Measurements from ENCODE around the gene ABHD16A.
A peak's percentile ranks its signal among the peaks of the same experiment; 100 is the strongest.

The ABHD16A gene

GRCh38 chr6:31718265-31718664 is 15.1 kb upstream of the ABHD16A start:
- TF ChIP-seq ZFX (IDR thresholded peaks at IDR 0.05) (no peak), CTCF (conservative IDR thresholded peaks at IDR 0.05) (no peak)
- peak overlapping the region; percentile 80 for H3K27ac ChIP-seq

GRCh38 chr6:31717499-31718222 is 14.5 kb upstream of the ABHD16A start:
- peak overlapping the region; percentile 80 for H3K27ac ChIP-seq
- TF ChIP-seq CTCF (conservative IDR thresholded peaks at IDR 0.05) (no peak; the same call in 1 of the 2 replicates), ZFX (IDR thresholded peaks at IDR 0.05) (0 out of 2 replicates have a peak, but pooled peaks have one; percentile 7)

GRCh38 chr6:31715022-31715958 is 12.2 kb upstream of the ABHD16A start, which contains the start of gene LY6G6D:
TSS of gene LY6G6D (plus strand) at chr6:31715348. CDS start at chr6:31715356, 8 bp downstream.
- TF ChIP-seq ZFX (IDR thresholded peaks at IDR 0.05): no peak
- no peak within 1 kb of the TSS for H3K27ac ChIP-seq

- no peak overlapping the region for H3K27ac ChIP-seq
- no peak for TF ChIP-seq CTCF (conservative IDR thresholded peaks at IDR 0.05)
- no peak for TF ChIP-seq ZFX (IDR thresholded peaks at IDR 0.05)
Measured at GRCh38 chr6:31713991-31714684, 11.0 kb upstream of the ABHD16A start.

GRCh38 chr6:31713465-31713864 is 10.3 kb upstream of the ABHD16A start:
- no peak overlapping the region for H3K27ac ChIP-seq
- no peak for TF ChIP-seq CTCF (conservative IDR thresholded peaks at IDR 0.05)
- no peak for TF ChIP-seq ZFX (IDR thresholded peaks at IDR 0.05)

- TF ChIP-seq CTCF (conservative IDR thresholded peaks at IDR 0.05) (no peak; the same call in 1 of the 2 replicates), ZFX (IDR thresholded peaks at IDR 0.05) (no peak)
- H3K27ac ChIP-seq: no peak overlapping the region
Measured at GRCh38 chr6:31712296-31712695, 9.2 kb upstream of the ABHD16A start.

- TF ChIP-seq ZFX (IDR thresholded peaks at IDR 0.05): no peak
- no peak for TF ChIP-seq CTCF (conservative IDR thresholded peaks at IDR 0.05)
- no peak overlapping the region for H3K27ac ChIP-seq
Measured at GRCh38 chr6:31711233-31711632, 8.1 kb upstream of the ABHD16A start.
